Testis (tissue), 2 donors: ENCODE measurements around the gene CBFA2T3.

Source experiments
- CTCF ChIP-seq, 3 experiments: fragments of 450-650 bp in 2 of 3; fragments of 200-600 bp in 1 of 3; sonication (generic) in 1 of 3; IDR thresholded peaks; one replicate each; pipeline ENCODE4 v1.5.1; 2016 to 2019; ENCODE audit warnings: antibody characterized with exemption in 3 of 3, mild to moderate bottlenecking in 2 of 3, moderate library complexity in 1 of 3
- POLR2A ChIP-seq: fragments of 450-650 bp; IDR thresholded peaks from one replicate; pipeline ENCODE4 v1.6.1; 2017; ENCODE audit warnings: antibody characterized with exemption, mild to moderate bottlenecking, moderate library complexity

- TF ChIP-seq CTCF (IDR thresholded peaks at IDR 0.05), result no peak
- no peak for TF ChIP-seq POLR2A
Observed at GRCh38 chr16:89022051-89022836, 45.2 kb upstream of the CBFA2T3 start.
